IMR-90 (cell line): ENCODE data around the gene CCDC148. TPM values are rescaled to one million over a fixed set of nuclear protein-coding genes. Genes with fewer than 3 reads are reported as not detected.

Experiments
- ATAC-seq: fragments of 200-7000 bp; cut with Tn5 transposase; 2 replicates; pipeline ENCODE4 v1.9.1; 2020; ENCODE audit warnings: low read depth, mild to moderate bottlenecking, moderate library complexity
- BruUV-seq: library from RNA; stranded (reverse); fragments of 400-500 nt; replicated peaks from 2 replicates; lab custom pipeline; 2021; lab: Mats Ljungman, UMichigan
- CTCF ChIA-PET: fragments of 300-600 bp; formaldehyde crosslinking; extraction: SDS; loops from one replicate; lab custom pipeline; 2021; ENCODE audit warnings: antibody characterized with exemption; lab: Yijun Ruan, JAX
- POLR2A ChIA-PET: fragments of 300-600 bp; sonication (Branson Sonifier 250); formaldehyde crosslinking; loops from one replicate; lab custom pipeline; 2022; ENCODE audit warnings: antibody characterized with exemption; ENCODE audit not compliant: unreplicated experiment; lab: Charles Lee
- DNase-seq: peaks from one replicate; pipeline ENCODE4 v3.0.0; 2013
- H2AFZ ChIP-seq: replicated peaks from 2 replicates; pipeline ENCODE3; 2013; ENCODE audit warnings: low read length, mild to moderate bottlenecking; ENCODE audit not compliant: poor library complexity
- H2AK5ac ChIP-seq: 2 replicates; pipeline ENCODE4 v1.6.1; 2013; ENCODE audit warnings: low read depth, low read length, inconsistent platforms
- H2AK9ac ChIP-seq: replicated peaks from 2 replicates; pipeline ENCODE3; 2013; ENCODE audit warnings: mild to moderate bottlenecking, low read depth, low read length, moderate library complexity; ENCODE audit not compliant: poor library complexity
- H2BK120ac ChIP-seq: 2 replicates; pipeline ENCODE4 v1.6.1; 2013; ENCODE audit warnings: low read depth, low read length, inconsistent platforms
- H2BK15ac ChIP-seq: 3 replicates; pipeline ENCODE4 v1.6.1; 2013; ENCODE audit warnings: low read depth, low read length, inconsistent platforms
- H2BK20ac ChIP-seq: 2 replicates; pipeline ENCODE4 v1.6.1; 2013; ENCODE audit warnings: low read depth, mild to moderate bottlenecking, inconsistent platforms, low read length, moderate library complexity
- H2BK5ac ChIP-seq: 2 replicates; pipeline ENCODE4 v1.6.1; 2013; ENCODE audit warnings: mild to moderate bottlenecking, low read depth, low read length, inconsistent platforms; ENCODE audit not compliant: poor library complexity, severe bottlenecking
- H3K14ac ChIP-seq: replicated peaks from 2 replicates; pipeline ENCODE4 v1.6.1; 2013; ENCODE audit warnings: low read depth, low read length, inconsistent platforms
- H3K18ac ChIP-seq: 2 replicates; pipeline ENCODE4 v1.6.1; 2013; ENCODE audit warnings: low read depth, low read length, control low read depth
- H3K23ac ChIP-seq: 2 replicates; pipeline ENCODE4 v1.6.1; 2013; ENCODE audit warnings: low read depth, low read length, inconsistent platforms
- H3K27ac ChIP-seq: 2 replicates; pipeline ENCODE4 v1.5.1; 2013; ENCODE audit warnings: mild to moderate bottlenecking, control low read depth, low read length; ENCODE audit not compliant: insufficient read depth
- H3K27me3 ChIP-seq: 2 replicates; pipeline ENCODE4 v1.6.1; 2013; ENCODE audit warnings: low read length; ENCODE audit not compliant: control insufficient read depth, insufficient read depth
- H3K36me3 ChIP-seq: 2 replicates; pipeline ENCODE4 v1.6.1; 2013; ENCODE audit warnings: low read length, mixed read lengths; ENCODE audit not compliant: control insufficient read depth, insufficient read depth
- H3K4ac ChIP-seq: 2 replicates; pipeline ENCODE4 v1.6.1; 2013; ENCODE audit warnings: low read depth, low read length, inconsistent platforms
- H3K4me1 ChIP-seq: 2 replicates; pipeline ENCODE4 v1.6.1; 2013; ENCODE audit warnings: low read length, mixed read lengths; ENCODE audit not compliant: control insufficient read depth, insufficient read depth
- H3K4me2 ChIP-seq: 2 replicates; pipeline ENCODE4 v1.6.1; 2013; ENCODE audit warnings: low read depth, mild to moderate bottlenecking, control low read depth, low read length, moderate library complexity
- H3K4me3 ChIP-seq: 2 replicates; pipeline ENCODE4 v1.5.1; 2013; ENCODE audit warnings: low read depth, mild to moderate bottlenecking, control low read depth, low read length, moderate library complexity; ENCODE audit not compliant: insufficient read depth
- H3K56ac ChIP-seq: 2 replicates; pipeline ENCODE4 v1.6.1; 2013; ENCODE audit warnings: low read length, inconsistent platforms; ENCODE audit not compliant: insufficient read depth; ENCODE audit errors: extremely low read depth
- H3K79me1 ChIP-seq, 2 experiments: 2 replicates each; pipeline ENCODE4 v1.6.1; 2013; ENCODE audit warnings: low read length in 2 of 2, inconsistent platforms in 1 of 2, low read depth in 1 of 2
- H3K9ac ChIP-seq: 2 replicates; pipeline ENCODE4 v1.6.1; 2013; ENCODE audit warnings: low read depth, low read length, control low read depth
- H3K9me1 ChIP-seq: 2 replicates; pipeline ENCODE4 v1.6.1; 2013; ENCODE audit warnings: low read length, inconsistent platforms; ENCODE audit not compliant: insufficient read depth
- H3K9me3 ChIP-seq: 2 replicates; pipeline ENCODE4 v1.6.1; 2013; ENCODE audit warnings: low read length; ENCODE audit not compliant: control insufficient read depth, insufficient read depth
- H4K20me1 ChIP-seq: 2 replicates; pipeline ENCODE4 v1.6.1; 2013; ENCODE audit warnings: low read length, inconsistent platforms; ENCODE audit not compliant: insufficient read depth
- H4K5ac ChIP-seq: 2 replicates; pipeline ENCODE4 v1.6.1; 2013; ENCODE audit warnings: mild to moderate bottlenecking, low read depth, low read length, control low read depth
- H4K8ac ChIP-seq, 2 experiments: 2 replicates each; pipeline ENCODE4 v1.6.1; 2013; ENCODE audit warnings: low read depth in 2 of 2, low read length in 2 of 2, control low read depth in 1 of 2, inconsistent platforms in 1 of 2
- H4K91ac ChIP-seq: 2 replicates; pipeline ENCODE4 v1.6.1; 2013; ENCODE audit warnings: low read depth, low read length, inconsistent platforms; ENCODE audit not compliant: insufficient read depth
- MAZ ChIP-seq: IDR thresholded peaks from 2 replicates; pipeline ENCODE4 v1.6.1; 2012; ENCODE audit warnings: low read depth, mild to moderate bottlenecking, low read length, improper control_type of control experiment, moderate library complexity, borderline replicate concordance
- RAD21 ChIP-seq: IDR thresholded peaks from 2 replicates; pipeline ENCODE4 v1.6.1; 2012; ENCODE audit warnings: low read length, improper control_type of control experiment
- RFX5 ChIP-seq: IDR thresholded peaks from 2 replicates; pipeline ENCODE4 v1.8.0; 2012; ENCODE audit warnings: low read depth, mild to moderate bottlenecking, low read length, moderate library complexity
- dilution Hi-C: fragments of 300-500 bp; cut with HindIII; formaldehyde crosslinking; loops from one replicate; pipeline ENCODE4 v1.14.3; 2018; ENCODE audit warnings: low sequenced_read_pairs; ENCODE audit not compliant: unreplicated experiment
- in situ Hi-C: fragments of 300-500 bp; cut with MboI; formaldehyde crosslinking; loops from 3 replicates; pipeline ENCODE4 v1.14.3; 2019; ENCODE audit warnings: low sequenced_read_pairs, inconsistent platforms, mixed read lengths
- intact Hi-C: fragments of 100-400 bp; cut with micrococcal nuclease; formaldehyde crosslinking; loops from 2 replicates; pipeline ENCODE4 v1.10.0; 2022
- polyA plus RNA-seq, 3 experiments: library from polyadenylated mRNA; depleted of rRNA; stranded (reverse); fragments of >200 nt; gene quantifications; 2 replicates each; pipeline ENCODE4 v1.2.3, GENCODE V29; 2012; ENCODE audit warnings: low replicate concordance in 1 of 3
- total RNA-seq: library from RNA; depleted of rRNA; stranded (reverse); fragments of >200 nt; gene quantifications from 2 replicates; pipeline ENCODE4 v1.2.3, GENCODE V29; 2012
- TF ChIP-seq, protein P1 (sequence below): conservative IDR thresholded peaks from 2 replicates; pipeline ENCODE4 v1.5.1; 2012; ENCODE audit warnings: mild to moderate bottlenecking, low read depth, low read length, improper control_type of control experiment

Gene CCDC148
- total and polyA plus RNA-seq, 2 of the 4 experiments (the other 2 are of a cell fraction), result 0.18 to 0.31 TPM

DNA sequence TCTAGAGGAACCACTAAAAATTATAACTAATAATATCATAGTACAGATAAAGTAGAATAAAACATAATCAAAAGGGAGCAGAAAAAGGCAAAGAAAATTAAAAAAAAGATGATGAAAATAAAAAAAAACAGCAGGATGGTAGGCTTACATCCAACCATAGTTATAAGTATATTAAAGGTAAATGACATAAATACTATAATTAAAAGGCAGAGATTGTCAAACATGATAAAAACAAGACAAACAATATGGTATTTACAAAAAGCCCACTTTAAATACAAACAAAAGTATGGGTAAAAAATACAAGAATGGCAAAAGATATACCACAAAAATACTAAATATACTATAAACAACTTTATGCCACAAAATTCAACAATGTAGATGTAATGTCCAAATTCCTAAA, 24.4 kb downstream of the CCDC148 start:
- Histone ChIP-seq H2BK20ac (no peak overlapping the region), H4K91ac (no peak overlapping the region), H3K23ac (no peak overlapping the region), H3K9ac (no peak overlapping the region), H2BK120ac (no peak overlapping the region), H4K20me1 (no peaks in the 10 kb centered on the region), H4K8ac (no peak overlapping the region), H3K36me3 (no peaks in the 10 kb centered on the region), H2AK9ac (no peak overlapping the region), H2AFZ (no peak overlapping the region), H2AK5ac (no peak overlapping the region), H3K9me3 (peaks cover 2% of the 10 kb centered on the region; the same call in 1 of the 2 replicates), H3K56ac (no peak overlapping the region), H3K18ac (no peak overlapping the region), H3K4me1 (no peaks in the 10 kb centered on the region), H3K79me1 (no peaks in the 10 kb centered on the region), H3K27me3 (no peaks in the 10 kb centered on the region), H4K5ac (no peak overlapping the region), H3K27ac (no peak overlapping the region), H3K4me2 (no peak overlapping the region), H2BK5ac (no peak overlapping the region), H2BK15ac (no peak overlapping the region), H3K14ac (no peak overlapping the region), H3K9me1 (no peaks in the 10 kb centered on the region), H3K4ac (no peak overlapping the region), H3K4me3 (no peak overlapping the region)
- DNase-seq, result no peak
- intact Hi-C loops, result no loop called here
- dilution Hi-C loops, result no loop called here
- in situ Hi-C loops, result no loop called here
- no TSS peak for BruUV-seq
- TF ChIP-seq MAZ (no peak), RAD21 (no peak), RFX5 (no peak)
- TF ChIP-seq, protein P1, sequence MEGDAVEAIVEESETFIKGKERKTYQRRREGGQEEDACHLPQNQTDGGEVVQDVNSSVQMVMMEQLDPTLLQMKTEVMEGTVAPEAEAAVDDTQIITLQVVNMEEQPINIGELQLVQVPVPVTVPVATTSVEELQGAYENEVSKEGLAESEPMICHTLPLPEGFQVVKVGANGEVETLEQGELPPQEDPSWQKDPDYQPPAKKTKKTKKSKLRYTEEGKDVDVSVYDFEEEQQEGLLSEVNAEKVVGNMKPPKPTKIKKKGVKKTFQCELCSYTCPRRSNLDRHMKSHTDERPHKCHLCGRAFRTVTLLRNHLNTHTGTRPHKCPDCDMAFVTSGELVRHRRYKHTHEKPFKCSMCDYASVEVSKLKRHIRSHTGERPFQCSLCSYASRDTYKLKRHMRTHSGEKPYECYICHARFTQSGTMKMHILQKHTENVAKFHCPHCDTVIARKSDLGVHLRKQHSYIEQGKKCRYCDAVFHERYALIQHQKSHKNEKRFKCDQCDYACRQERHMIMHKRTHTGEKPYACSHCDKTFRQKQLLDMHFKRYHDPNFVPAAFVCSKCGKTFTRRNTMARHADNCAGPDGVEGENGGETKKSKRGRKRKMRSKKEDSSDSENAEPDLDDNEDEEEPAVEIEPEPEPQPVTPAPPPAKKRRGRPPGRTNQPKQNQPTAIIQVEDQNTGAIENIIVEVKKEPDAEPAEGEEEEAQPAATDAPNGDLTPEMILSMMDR, result no peak
- ChIA-PET CTCF (interaction anchor here (1.0 kb wide), 1 partner anchor 534 kb away, joined by 4 read pairs; no protein-coding TSS in a partner anchor), POLR2A (no interaction called here)
- no peak for ATAC-seq
